HCT116 (cell line): ENCODE data around the gene MCM8. TPM values are rescaled to one million over a fixed set of nuclear protein-coding genes. Genes with fewer than 3 reads are reported as not detected.

Experiments
- ATAC-seq: fragments of 200-7000 bp; cut with Tn5 transposase; 2 replicates; pipeline ENCODE4 v1.9.1; 2020; ENCODE audit warnings: mild to moderate bottlenecking, moderate library complexity
- BruUV-seq: library from RNA; stranded (reverse); fragments of 400-500 nt; replicated peaks from 2 replicates; lab custom pipeline; 2021; lab: Mats Ljungman, UMichigan
- CTCF ChIA-PET: fragments of 300-600 bp; sonication (Branson Sonifier 250); formaldehyde crosslinking; loops from one replicate; lab custom pipeline; 2021; ENCODE audit warnings: antibody characterized with exemption; lab: Charles Lee
- POLR2A ChIA-PET: fragments of 300-600, 350-600 bp; sonication (Branson Sonifier 250); formaldehyde crosslinking; loops from one replicate; lab custom pipeline; 2021; ENCODE audit warnings: antibody characterized with exemption; lab: Charles Lee
- RAD21 ChIA-PET, 2 experiments: fragments of 300-600 bp; sonication (Branson Sonifier 250); formaldehyde crosslinking; loops; one replicate each; lab custom pipeline; 2023; ENCODE audit warnings: low total read pairs in 2 of 2; ENCODE audit not compliant: uncharacterized antibody in 2 of 2, unreplicated experiment in 2 of 2, low non-redundant PET in 1 of 2; lab: Charles Lee
- DNase-seq: peaks from one replicate; pipeline ENCODE4 v3.0.0-alpha.2; 2010; ENCODE audit warnings: low read depth, low spot score
- H2AFZ ChIP-seq: fragments of 200-600 bp; shearing (Covaris generic), sonication (generic); 2 replicates; pipeline ENCODE4 v1.6.1; 2017; ENCODE audit warnings: low read depth, mixed run types, mixed read lengths, antibody characterized with exemption, low read length; ENCODE audit not compliant: poor library complexity, severe bottlenecking
- H3K27ac ChIP-seq: 2 replicates; pipeline ENCODE4 v1.5.1; 2012; ENCODE audit warnings: low read depth, low read length
- H3K27me3 ChIP-seq: fragments of 200-600 bp; sonication (generic); 2 replicates; pipeline ENCODE4 v1.6.1; 2016; ENCODE audit warnings: mixed run types, low read length, mixed read lengths; ENCODE audit not compliant: insufficient read depth
- H3K36me3 ChIP-seq, 2 experiments: fragments of 200-500 bp in 1 of 2; fragments of 200-600 bp in 1 of 2; sonication (Bioruptor generic) in 1 of 2; sonication (generic) in 1 of 2; 2 replicates each; pipeline versions ENCODE4 v1.5.1 to v1.6.1; 2014 to 2016; ENCODE audit warnings: low read length in 2 of 2, inconsistent platforms in 1 of 2, mixed read lengths in 1 of 2, mixed run types in 1 of 2; ENCODE audit not compliant: insufficient read depth in 2 of 2, control insufficient read depth in 1 of 2
- H3K4me1 ChIP-seq, 2 experiments: fragments of 200-600 bp in 1 of 2; sonication (generic) in 1 of 2; 2 replicates each; pipeline versions ENCODE4 v1.5.1 to v1.6.1; 2012 to 2017; ENCODE audit warnings: low read length in 2 of 2, inconsistent platforms in 1 of 2, mild to moderate bottlenecking in 1 of 2, mixed read lengths in 1 of 2, mixed run types in 1 of 2, moderate library complexity in 1 of 2; ENCODE audit not compliant: insufficient read depth in 2 of 2, control insufficient read depth in 1 of 2
- H3K4me2 ChIP-seq: fragments of 200-600 bp; sonication (generic); 2 replicates; pipeline ENCODE4 v1.6.1; 2017; ENCODE audit warnings: mixed run types, low read length, mixed read lengths
- H3K4me3 ChIP-seq, 2 experiments: fragments of 200-600 bp in 1 of 2; sonication (generic) in 1 of 2; replicated peaks in 1 of 2; 2 replicates each; pipeline ENCODE4 v1.5.1; 2011 to 2016; ENCODE audit warnings: low read length in 2 of 2, control low read depth in 1 of 2, low read depth in 1 of 2, mild to moderate bottlenecking in 1 of 2, mixed read lengths in 1 of 2, mixed run types in 1 of 2
- H3K79me2 ChIP-seq: fragments of 200-600 bp; sonication (generic); 2 replicates; pipeline ENCODE4 v1.6.1; 2017; ENCODE audit warnings: mild to moderate bottlenecking, mixed run types, low read length, moderate library complexity, mixed read lengths; ENCODE audit not compliant: insufficient read depth
- H3K9ac ChIP-seq: fragments of 200-600 bp; sonication (generic); 2 replicates; pipeline ENCODE4 v1.6.1; 2016; ENCODE audit warnings: low read length, mixed read lengths
- H3K9me2 ChIP-seq: fragments of 200-600 bp; sonication (generic), shearing (Covaris generic); 2 replicates; pipeline ENCODE4 v1.6.1; 2017; ENCODE audit warnings: mixed run types, mild to moderate bottlenecking, moderate library complexity; ENCODE audit not compliant: insufficient read depth
- H3K9me3 ChIP-seq, 2 experiments: fragments of 200-500 bp in 1 of 2; fragments of 200-600 bp in 1 of 2; sonication (Bioruptor generic) in 1 of 2; sonication (generic) in 1 of 2; 2 replicates each; pipeline ENCODE4 v1.6.1; 2014 to 2017; ENCODE audit warnings: low read length in 2 of 2, mixed read lengths in 2 of 2, inconsistent platforms in 1 of 2, low read depth in 1 of 2, mild to moderate bottlenecking in 1 of 2, mixed run types in 1 of 2, moderate library complexity in 1 of 2; ENCODE audit not compliant: control insufficient read depth in 1 of 2, insufficient read depth in 1 of 2
- H4K20me1 ChIP-seq: fragments of 200-600 bp; sonication (generic), shearing (Covaris generic); 2 replicates; pipeline ENCODE4 v1.6.1; 2017; ENCODE audit warnings: mixed run types, mild to moderate bottlenecking, moderate library complexity; ENCODE audit not compliant: insufficient read depth
- CEBPB ChIP-seq: IDR thresholded peaks from 2 replicates; pipeline ENCODE4 v1.6.1; 2012; ENCODE audit warnings: low read depth
- EZH2 ChIP-seq: fragments of 200-600 bp; sonication (generic); IDR thresholded peaks from 2 replicates; pipeline ENCODE4 v1.6.1; 2017; ENCODE audit warnings: antibody characterized with exemption, mixed run types
- EZH2phosphoT487 ChIP-seq: fragments of 200-600 bp; IDR thresholded peaks from 2 replicates; pipeline ENCODE4 v1.6.1; 2018; ENCODE audit warnings: antibody characterized with exemption, borderline replicate concordance
- RAD21 ChIP-seq: IDR thresholded peaks from 2 replicates; pipeline ENCODE4 v1.6.1; 2012; ENCODE audit warnings: low read depth, mild to moderate bottlenecking
- ZNF274 ChIP-seq: fragments of 200-500 bp; sonication (Bioruptor generic); IDR thresholded peaks from 2 replicates; pipeline ENCODE4 v1.6.1; 2014; ENCODE audit warnings: mild to moderate bottlenecking, low read depth, low read length, inconsistent platforms
- intact Hi-C: fragments of 100-400 bp; cut with micrococcal nuclease; formaldehyde crosslinking; loops from 2 replicates; pipeline ENCODE4 v1.10.0; 2022
- total RNA-seq: library from RNA; stranded (reverse); gene quantifications from one replicate; pipeline ENCODE4 v1.2.1, GENCODE V29; 2021; ENCODE audit not compliant: unreplicated experiment
- TF ChIP-seq, protein P1 (sequence below): IDR thresholded peaks from 2 replicates; pipeline ENCODE4 v1.6.1; 2011; ENCODE audit warnings: mild to moderate bottlenecking, low read length, moderate library complexity; ENCODE audit not compliant: insufficient replicate concordance; ENCODE audit errors: extremely low read depth
- TF ChIP-seq, protein P2 (sequence below): IDR thresholded peaks from 2 replicates; pipeline ENCODE4 v1.6.1; 2012

Gene MCM8
- total RNA-seq, 1 experiment from 2014 or later, result 21.9 TPM

DNA sequence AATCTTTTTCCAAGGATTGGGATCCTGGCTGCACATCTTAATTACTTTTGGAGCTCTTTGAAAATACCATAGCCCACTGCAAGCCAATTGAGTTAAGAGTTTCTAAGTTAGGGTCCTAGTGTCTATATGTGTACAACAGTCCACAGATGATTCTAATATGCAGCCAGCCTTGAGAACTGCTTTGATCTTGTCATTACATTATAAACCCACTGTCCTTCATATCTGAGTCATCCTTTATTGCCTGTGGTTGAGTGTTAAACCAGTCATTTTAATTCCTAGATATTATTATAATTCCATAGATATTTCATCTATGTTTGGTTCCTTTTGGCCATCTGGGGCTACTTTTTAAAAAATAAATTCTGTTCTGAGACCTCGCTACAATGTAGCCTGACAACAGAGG, 24.1 kb downstream of the MCM8 start:
- Histone ChIP-seq H3K27ac (no peak overlapping the region), H3K36me3 (peaks cover 11 to 38% of the 10 kb centered on the region in 2 experiments; a peak in 3 of 4 replicates), H2AFZ (no peak overlapping the region), H3K27me3 (no peaks in the 10 kb centered on the region), H3K9ac (no peak overlapping the region), H4K20me1 (peaks cover 4% of the 10 kb centered on the region; the same call in 1 of the 2 replicates), H3K9me3 (no peaks in the 10 kb centered on the region), H3K4me2 (no peak overlapping the region), H3K79me2 (peaks cover 5% of the 10 kb centered on the region; the same call in 1 of the 2 replicates), H3K4me3 (no peak overlapping the region), H3K9me2 (no peaks in the 10 kb centered on the region), H3K4me1 (peaks cover 0 to 4% of the 10 kb centered on the region in 2 experiments; a peak in 1 of 4 replicates)
- intact Hi-C loops, result no loop called here
- ChIA-PET CTCF (no interaction called here), RAD21 (no interaction called here), POLR2A (no interaction called here)
- no peak for TF ChIP-seq EZH2
- no peak for TF ChIP-seq EZH2phosphoT487
- TF ChIP-seq, protein P1, sequence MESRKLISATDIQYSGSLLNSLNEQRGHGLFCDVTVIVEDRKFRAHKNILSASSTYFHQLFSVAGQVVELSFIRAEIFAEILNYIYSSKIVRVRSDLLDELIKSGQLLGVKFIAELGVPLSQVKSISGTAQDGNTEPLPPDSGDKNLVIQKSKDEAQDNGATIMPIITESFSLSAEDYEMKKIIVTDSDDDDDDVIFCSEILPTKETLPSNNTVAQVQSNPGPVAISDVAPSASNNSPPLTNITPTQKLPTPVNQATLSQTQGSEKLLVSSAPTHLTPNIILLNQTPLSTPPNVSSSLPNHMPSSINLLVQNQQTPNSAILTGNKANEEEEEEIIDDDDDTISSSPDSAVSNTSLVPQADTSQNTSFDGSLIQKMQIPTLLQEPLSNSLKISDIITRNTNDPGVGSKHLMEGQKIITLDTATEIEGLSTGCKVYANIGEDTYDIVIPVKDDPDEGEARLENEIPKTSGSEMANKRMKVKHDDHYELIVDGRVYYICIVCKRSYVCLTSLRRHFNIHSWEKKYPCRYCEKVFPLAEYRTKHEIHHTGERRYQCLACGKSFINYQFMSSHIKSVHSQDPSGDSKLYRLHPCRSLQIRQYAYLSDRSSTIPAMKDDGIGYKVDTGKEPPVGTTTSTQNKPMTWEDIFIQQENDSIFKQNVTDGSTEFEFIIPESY, result no peak
- no peak for TF ChIP-seq RAD21
- TF ChIP-seq CEBPB, result no peak
- DNase-seq, result no peak
- ATAC-seq, result no peak
- no TSS peak for BruUV-seq

DNA sequence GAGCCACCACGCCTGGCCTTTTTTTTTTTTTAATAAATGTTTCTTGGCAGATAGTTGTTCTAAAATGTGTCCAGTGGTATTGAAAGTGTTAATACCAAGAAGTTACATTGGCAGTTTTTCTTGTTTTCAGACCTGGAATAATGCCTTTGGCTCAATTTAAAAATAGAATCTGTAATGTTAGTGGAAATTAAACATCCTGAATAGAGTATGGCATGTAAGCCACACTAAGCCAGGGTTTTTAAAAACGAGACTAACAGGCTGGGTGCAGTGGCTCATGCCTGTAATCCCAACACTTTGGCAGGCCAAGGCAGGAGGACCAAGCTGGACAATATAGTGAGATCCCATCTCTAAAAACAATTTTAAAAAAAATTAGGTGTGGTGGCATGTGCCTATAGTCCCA, 25.3 kb downstream of the MCM8 start:
- H3K9ac ChIP-seq, result no peak overlapping the region
- intact Hi-C loops, result no loop called here
- no peak for ATAC-seq
- TF ChIP-seq, protein P1, result no peak
- no peak for TF ChIP-seq ZNF274
- TF ChIP-seq, protein P2, sequence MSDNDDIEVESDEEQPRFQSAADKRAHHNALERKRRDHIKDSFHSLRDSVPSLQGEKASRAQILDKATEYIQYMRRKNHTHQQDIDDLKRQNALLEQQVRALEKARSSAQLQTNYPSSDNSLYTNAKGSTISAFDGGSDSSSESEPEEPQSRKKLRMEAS, result no peak
- H3K36me3 ChIP-seq, result peaks cover 13 to 35% of the 10 kb centered on the region in 2 experiments; a peak in 3 of 4 replicates
- BruUV-seq, result no TSS peak
- no peak overlapping the region for H3K4me2 ChIP-seq
- RAD21 ChIA-PET, result no interaction called here
- H3K4me3 ChIP-seq, result no peak overlapping the region
- H3K9me2 ChIP-seq, result no peaks in the 10 kb centered on the region
- peaks cover 4% of the 10 kb centered on the region; the same call in 1 of the 2 replicates for H4K20me1 ChIP-seq
- CTCF ChIA-PET, result no interaction called here
- peaks cover 5% of the 10 kb centered on the region; the same call in 1 of the 2 replicates for H3K79me2 ChIP-seq
- no peak overlapping the region for H3K27ac ChIP-seq
- H3K27me3 ChIP-seq, result no peaks in the 10 kb centered on the region
- no peaks in the 10 kb centered on the region for H3K4me1 ChIP-seq
- POLR2A ChIA-PET, result no interaction called here
- no peaks in the 10 kb centered on the region for H3K9me3 ChIP-seq
- H2AFZ ChIP-seq, result no peak overlapping the region
- DNase-seq, result no peak
